ENCODE measurements around the gene ADAMTS3.

GRCh38 chr4:72301759-72302158, 267.3 kb downstream of the ADAMTS3 start:
- TF ChIP-seq, protein P1, sequence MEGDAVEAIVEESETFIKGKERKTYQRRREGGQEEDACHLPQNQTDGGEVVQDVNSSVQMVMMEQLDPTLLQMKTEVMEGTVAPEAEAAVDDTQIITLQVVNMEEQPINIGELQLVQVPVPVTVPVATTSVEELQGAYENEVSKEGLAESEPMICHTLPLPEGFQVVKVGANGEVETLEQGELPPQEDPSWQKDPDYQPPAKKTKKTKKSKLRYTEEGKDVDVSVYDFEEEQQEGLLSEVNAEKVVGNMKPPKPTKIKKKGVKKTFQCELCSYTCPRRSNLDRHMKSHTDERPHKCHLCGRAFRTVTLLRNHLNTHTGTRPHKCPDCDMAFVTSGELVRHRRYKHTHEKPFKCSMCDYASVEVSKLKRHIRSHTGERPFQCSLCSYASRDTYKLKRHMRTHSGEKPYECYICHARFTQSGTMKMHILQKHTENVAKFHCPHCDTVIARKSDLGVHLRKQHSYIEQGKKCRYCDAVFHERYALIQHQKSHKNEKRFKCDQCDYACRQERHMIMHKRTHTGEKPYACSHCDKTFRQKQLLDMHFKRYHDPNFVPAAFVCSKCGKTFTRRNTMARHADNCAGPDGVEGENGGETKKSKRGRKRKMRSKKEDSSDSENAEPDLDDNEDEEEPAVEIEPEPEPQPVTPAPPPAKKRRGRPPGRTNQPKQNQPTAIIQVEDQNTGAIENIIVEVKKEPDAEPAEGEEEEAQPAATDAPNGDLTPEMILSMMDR (IDR thresholded peaks at IDR 0.05): no peak
- no peak for TF ChIP-seq POLR2A (IDR thresholded peaks at IDR 0.05)
